Motor neuron (in vitro differentiated cells): Measurements from ENCODE around the gene ORM2. TPM values are rescaled to one million over a fixed set of nuclear protein-coding genes. Genes with fewer than 3 reads are reported as not detected.

Experiments used
- ATAC-seq, 8 experiments: fragments of 200-7000 bp; cut with Tn5 transposase; replicated peaks in 6 of 8; 2 replicates each; pipeline ENCODE4 v1.8.0; 2021; ENCODE audit warnings: mild to moderate bottlenecking in 8 of 8, moderate library complexity in 8 of 8
- H3K27ac ChIP-seq, 2 donors: fragments of 250-450 bp; sonication (Bioruptor Pico); 2 replicates each; pipeline ENCODE4 v1.9.0; 2021; ENCODE audit warnings: antibody characterized with exemption in 2 of 2, mild to moderate bottlenecking in 2 of 2, moderate library complexity in 1 of 2
- H3K4me1 ChIP-seq, 2 donors: fragments of 250-450 bp; sonication (Bioruptor Pico); replicated peaks in 1 of 2; 2 replicates each; pipeline ENCODE4 v1.6.1; 2021; ENCODE audit warnings: antibody characterized with exemption in 2 of 2, mild to moderate bottlenecking in 2 of 2, moderate library complexity in 1 of 2
- H3K4me3 ChIP-seq, 5 donors: fragments of 250-450 bp; sonication (Bioruptor Pico); 2 replicates each; pipeline ENCODE4 v1.9.0; 2021; ENCODE audit warnings: antibody characterized with exemption in 5 of 5, mild to moderate bottlenecking in 5 of 5, moderate library complexity in 4 of 5
- WGBS, 10 experiments: fragments of 450-650 bp; shearing (Covaris generic); methylation state at CpG; one replicate each; pipeline ENCODE4 v1.0.0; 2022; 5-methylcytosine and 5-hydroxymethylcytosine counted together
- in situ Hi-C, 9 experiments: fragments of 400-800 bp; cut with MboI; loops; one replicate each; pipeline ENCODE4 v1.15.0; 2021; ENCODE audit warnings: low sequenced_read_pairs in 9 of 9, low pct_unique_long_range_greater_than_20kb in 2 of 9; ENCODE audit not compliant: unreplicated experiment in 9 of 9
- total RNA-seq, 8 experiments: library from RNA; unstranded; fragments of 300-600 nt; gene quantifications; 2 replicates each; pipeline versions ENCODE4 v1.2.3 to v1.2.4, GENCODE V29; 2022

ORM2 gene
- total RNA-seq, 8 experiments from 2014 or later, result 0.46 TPM; not detected in 7

- in situ Hi-C loops, result no loop called here
- WGBS, 10 experiments, result 83 to 100% (median 100%) methylated on average over 1 to 4 of the region's 14 CpGs; no CpG with 5 or more reads in 4 of the 10 experiments
- H3K27ac ChIP-seq, result no peak overlapping the region
- no peak for ATAC-seq
- H3K4me1 ChIP-seq, result peaks cover 22 to 24% of the 10 kb centered on the region in 2 donors
- no peak overlapping the region for H3K4me3 ChIP-seq
Observed at GRCh38 chr9:114367772-114368569, 38.3 kb downstream of the ORM2 start.

GRCh38 chr9:114369216-114370130 lies 39.8 kb downstream of the ORM2 start:
- in situ Hi-C loops, result no loop called here
- WGBS, 10 experiments, result 60 to 100% (median 95%) methylated on average over 1 to 9 of the region's 9 CpGs; no CpG with 5 or more reads in 1 of the 10 experiments
- Histone ChIP-seq H3K4me3 (no peak overlapping the region), H3K4me1 (peaks cover 22 to 24% of the 10 kb centered on the region in 2 donors), H3K27ac (peak overlapping the region; percentile 55 to 75)
- ATAC-seq, result no peak

DNA sequence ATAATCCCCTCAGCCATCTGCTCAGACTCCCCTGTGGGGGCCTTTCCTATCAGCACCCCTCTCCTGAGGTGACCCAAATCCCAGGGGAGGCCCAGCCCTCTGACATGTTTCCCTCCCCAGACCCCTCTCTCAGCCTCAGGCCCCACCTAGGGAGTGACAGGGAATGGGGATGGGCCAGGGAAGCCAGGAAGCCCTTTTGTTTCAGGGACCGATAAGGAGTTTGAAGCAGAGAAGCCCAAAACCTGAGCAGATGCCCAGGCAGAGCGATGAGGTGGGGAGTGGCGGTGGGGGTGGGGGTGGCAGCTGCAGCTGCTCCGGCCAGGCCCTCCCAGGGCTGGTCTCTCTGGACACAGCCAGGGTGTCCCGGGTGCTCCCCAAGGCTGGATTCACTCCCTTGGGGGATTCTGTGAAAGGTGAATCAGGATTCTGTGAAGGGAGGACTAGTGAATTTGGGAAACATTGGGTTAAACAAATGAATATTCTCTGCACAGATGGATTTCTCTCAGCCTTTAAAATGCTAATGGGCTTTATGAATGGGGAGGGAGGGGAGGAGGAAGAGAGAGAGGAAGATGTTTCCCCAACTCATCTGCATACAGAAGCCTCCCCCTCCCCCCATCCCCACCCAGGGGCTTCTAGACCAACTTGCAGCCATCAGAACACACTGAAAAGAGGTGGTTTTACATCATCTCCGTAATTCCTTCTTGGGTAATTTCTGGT lies 40.7 kb downstream of the ORM2 start:
- Histone ChIP-seq H3K4me1 (peaks cover 22 to 24% of the 10 kb centered on the region in 2 donors), H3K4me3 (no peak overlapping the region), H3K27ac (peak overlapping the region; percentile 75)
- in situ Hi-C loops, result no loop called here
- ATAC-seq, result peak; percentile 19 to 78 (median 76)
- WGBS, 10 experiments, result 0% methylated on average over 1 of the region's 6 CpGs; no CpG with 5 or more reads in 9 of the 10 experiments

- peak overlapping the region; percentile 75 for H3K27ac ChIP-seq
- 20 to 90% (median 71%) methylated on average over 1 to 3 of the region's 4 CpGs; no CpG with 5 or more reads in 4 of the 10 experiments for WGBS, 10 experiments
- ATAC-seq, result peak in 7 of 8 experiments; percentile 6 to 66 (median 32)
- H3K4me1 ChIP-seq, result peaks cover 22 to 24% of the 10 kb centered on the region in 2 donors
- H3K4me3 ChIP-seq, result no peak overlapping the region
- in situ Hi-C loops, result no loop called here
Observed at GRCh38 chr9:114370968-114371320, 41.3 kb downstream of the ORM2 start.

DNA sequence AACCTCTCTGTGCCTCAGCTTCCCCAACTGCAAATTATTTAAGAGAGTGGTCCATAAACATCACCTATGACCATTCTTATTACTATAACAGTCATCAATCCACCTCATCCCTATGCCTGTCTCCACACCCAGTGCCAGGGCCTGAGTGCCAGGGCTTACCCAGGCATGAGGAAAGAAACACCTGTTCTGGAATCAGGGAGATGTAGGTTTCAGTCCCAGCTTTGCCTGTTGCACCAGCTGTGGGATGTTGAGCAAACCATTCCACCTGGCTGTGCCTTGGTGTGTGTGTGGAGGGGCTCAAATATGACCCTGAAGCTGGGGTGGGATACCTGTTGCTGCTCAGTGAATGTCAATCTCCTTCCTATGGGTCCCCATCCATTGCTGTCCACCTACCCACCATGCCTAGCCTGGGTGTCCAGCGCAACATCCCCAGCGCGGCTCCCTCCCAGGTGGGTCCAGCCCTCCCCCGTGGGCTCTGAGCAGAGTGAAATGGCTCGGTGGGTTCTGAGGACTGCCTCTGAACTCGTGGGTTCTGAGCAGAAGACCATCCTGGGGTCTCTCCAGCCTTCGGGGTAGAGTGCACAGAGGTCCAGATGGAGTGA lies 41.8 kb downstream of the ORM2 start:
- peak overlapping the region; percentile 75 for H3K27ac ChIP-seq
- H3K4me1 ChIP-seq, result peaks cover 22 to 24% of the 10 kb centered on the region in 2 donors
- H3K4me3 ChIP-seq, result no peak overlapping the region
- 100% methylated on average over 3 of the region's 7 CpGs; no CpG with 5 or more reads in 9 of the 10 experiments for WGBS, 10 experiments
- in situ Hi-C loops, result no loop called here
- no peak for ATAC-seq

DNA sequence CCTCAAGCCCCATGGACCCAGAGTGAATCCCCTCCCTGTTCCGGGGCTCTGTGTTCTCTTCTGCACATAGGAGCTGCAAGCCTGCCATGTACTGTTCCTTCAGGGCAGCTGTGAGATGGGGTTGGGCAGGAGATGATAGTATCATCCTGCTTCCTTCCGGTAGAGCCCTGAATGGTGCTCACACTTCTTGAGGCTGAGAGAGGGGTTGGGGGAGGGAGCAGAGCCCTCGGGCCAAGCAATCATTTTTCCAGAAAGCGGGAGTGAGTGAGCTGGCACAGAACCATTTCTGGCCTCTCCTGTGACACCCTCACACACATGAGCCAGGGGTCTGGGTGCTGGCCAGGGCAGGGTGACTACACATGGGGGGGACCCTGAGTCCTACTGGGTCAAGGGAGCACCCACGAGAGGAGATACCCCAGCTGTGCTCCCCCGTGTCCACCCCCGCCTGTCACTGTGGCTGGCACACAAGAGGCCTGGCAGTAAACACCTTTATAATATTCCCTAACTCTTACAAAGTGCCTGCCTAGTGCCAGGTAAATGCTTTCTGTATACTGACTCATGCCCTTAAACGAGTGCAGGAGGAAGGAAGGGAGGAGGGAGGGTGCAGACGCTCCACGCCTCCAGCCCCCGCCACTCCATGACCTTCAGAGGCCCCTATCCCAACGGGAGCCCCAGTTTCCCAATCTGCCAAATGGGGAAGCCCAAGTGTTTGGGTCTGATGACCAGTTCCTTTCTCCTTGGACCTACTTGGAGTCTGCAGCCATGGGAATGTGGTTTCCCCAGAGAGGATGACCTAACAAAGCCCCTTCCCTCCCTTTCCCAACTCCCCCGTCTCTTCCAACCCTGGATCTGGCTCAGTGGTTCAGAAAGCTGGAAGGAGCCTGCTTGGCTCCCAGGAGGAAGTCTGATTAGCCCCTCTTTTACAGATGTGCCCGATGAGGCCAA lies 42.6 kb downstream of the ORM2 start:
- Histone ChIP-seq H3K4me1 (peaks cover 22 to 24% of the 10 kb centered on the region in 2 donors), H3K27ac (no peak overlapping the region), H3K4me3 (no peak overlapping the region)
- in situ Hi-C loops, result no loop called here
- ATAC-seq, result peak in 2 of 8 experiments; percentile 25 to 49
- WGBS, 10 experiments, result 60 to 82% (median 80%) methylated on average over 1 to 5 of the region's 14 CpGs; no CpG with 5 or more reads in 7 of the 10 experiments

DNA sequence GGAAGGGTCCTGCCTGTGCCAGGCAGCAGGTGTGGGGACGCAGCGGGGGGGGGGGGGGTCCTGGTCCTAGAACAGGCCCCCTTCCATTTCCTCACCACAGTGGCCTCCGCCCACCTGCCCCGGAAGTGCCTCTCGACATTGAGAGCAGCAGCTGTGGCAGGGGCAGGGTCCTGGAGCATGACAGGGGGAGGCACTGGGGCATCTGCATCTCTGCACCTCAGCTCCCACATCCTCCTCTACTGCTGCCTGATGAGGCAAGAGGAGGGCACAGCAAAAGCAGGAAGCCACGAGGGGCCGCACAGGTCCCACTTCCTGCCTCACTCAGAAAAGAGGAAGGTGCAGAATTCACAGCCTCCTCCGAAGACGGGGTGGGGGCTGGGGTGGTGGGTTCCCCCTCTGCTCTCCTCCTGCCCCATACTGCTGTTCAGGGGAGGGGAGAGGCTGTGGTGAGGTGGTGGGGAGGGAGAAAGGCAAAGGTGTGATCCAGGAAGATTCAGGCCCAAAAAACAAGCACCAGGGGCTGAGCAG lies 43.3 kb downstream of the ORM2 start:
- 100% methylated on average over 1 of the region's 9 CpGs; no CpG with 5 or more reads in 9 of the 10 experiments for WGBS, 10 experiments
- Histone ChIP-seq H3K4me1 (peaks cover 22 to 24% of the 10 kb centered on the region in 2 donors), H3K27ac (no peak overlapping the region), H3K4me3 (no peak overlapping the region)
- no peak for ATAC-seq
- in situ Hi-C loops, result no loop called here

DNA sequence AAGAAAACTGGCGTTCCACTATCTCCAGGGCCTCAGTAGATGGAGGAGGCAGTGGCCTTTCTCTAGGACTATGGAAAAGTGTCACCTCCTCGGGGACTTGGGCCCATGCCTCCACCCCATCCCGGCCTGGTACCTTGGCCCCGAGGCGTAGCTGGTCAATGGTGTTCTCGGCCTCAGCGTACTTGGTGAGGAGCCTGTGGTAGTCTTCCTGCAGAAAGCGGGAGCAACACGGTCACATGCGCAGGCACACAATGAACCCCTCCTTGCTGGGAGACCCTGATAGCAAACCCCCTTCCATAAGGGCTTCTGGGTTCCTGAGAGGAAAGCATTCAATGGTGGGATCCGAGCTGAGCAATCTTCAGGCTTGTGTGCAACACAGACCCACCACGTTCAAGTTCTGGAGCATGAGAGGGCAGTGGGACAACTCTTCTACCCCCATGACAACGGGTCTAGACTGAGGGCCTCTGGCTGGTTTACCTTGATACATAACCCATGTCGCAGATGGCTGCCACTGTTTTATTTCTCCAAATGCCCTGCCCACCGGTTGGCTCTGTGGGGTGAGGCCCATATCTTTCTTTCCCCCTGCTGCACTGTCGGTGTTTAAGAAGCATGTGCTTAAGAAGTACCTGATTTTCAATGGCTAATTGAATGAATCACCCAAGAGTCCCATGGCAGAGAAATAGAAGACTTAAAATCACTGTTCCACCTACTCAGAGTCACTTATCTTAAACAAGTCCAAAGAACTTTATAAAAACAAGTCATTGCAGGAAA lies 44.5 kb downstream of the ORM2 start:
- no peak for ATAC-seq
- 47 to 100% (median 91%) methylated on average over 1 to 8 of the region's 16 CpGs; no CpG with 5 or more reads in 1 of the 10 experiments for WGBS, 10 experiments
- Histone ChIP-seq H3K4me3 (no peak overlapping the region), H3K4me1 (peaks cover 22 to 24% of the 10 kb centered on the region in 2 donors), H3K27ac (no peak overlapping the region)
- in situ Hi-C loops, result no loop called here

- no peak for ATAC-seq
- Histone ChIP-seq H3K27ac (no peak overlapping the region), H3K4me3 (no peak overlapping the region), H3K4me1 (peaks cover 19 to 20% of the 10 kb centered on the region in 2 donors)
- WGBS, 10 experiments, result 43 to 97% (median 73%) methylated on average over 2 to 9 of the region's 9 CpGs
- in situ Hi-C loops, result no loop called here
Observed at GRCh38 chr9:114374936-114375335, 45.3 kb downstream of the ORM2 start.

DNA sequence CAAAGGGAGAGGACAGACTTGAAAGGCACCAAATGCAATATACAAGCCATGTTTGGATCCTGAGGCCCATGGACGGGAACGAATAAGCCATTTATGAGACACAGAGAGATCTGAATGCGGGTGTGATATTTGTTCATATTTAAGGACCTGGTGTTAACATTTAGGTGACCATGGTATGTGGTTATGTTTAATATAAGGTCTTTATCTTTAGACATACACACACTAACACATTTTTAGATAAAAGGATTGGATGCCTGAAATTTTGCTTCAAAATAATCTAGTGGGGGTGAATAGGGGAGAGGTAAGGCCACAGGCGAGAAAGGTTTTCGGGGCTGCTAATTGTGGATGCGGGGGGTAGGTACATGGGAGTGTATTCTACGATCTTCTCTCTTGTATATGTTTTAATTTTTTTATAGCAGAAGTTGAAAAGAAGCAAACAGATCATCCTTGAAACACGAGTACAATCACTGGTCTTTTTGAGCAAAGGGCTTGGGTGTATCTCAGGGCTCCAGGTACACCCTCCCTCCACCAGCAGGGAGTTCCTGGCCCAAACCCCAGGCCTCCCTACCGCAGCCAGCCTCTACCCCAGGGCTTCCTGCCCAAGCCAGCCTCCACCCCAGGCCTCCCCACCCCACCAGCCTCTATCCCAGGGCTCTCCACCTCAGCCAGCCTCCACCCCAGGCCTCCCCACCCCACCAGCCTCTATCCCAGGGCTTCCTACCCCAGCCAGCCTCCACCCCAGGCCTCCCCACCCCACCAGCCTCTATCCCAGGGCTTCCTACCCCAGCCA lies 45.9 kb downstream of the ORM2 start:
- ATAC-seq, result no peak
- Histone ChIP-seq H3K4me1 (peaks cover 13 to 14% of the 10 kb centered on the region in 2 donors), H3K4me3 (no peak overlapping the region), H3K27ac (no peak overlapping the region)
- in situ Hi-C loops, result no loop called here
- 82 to 100% (median 86%) methylated on average over 2 to 7 of the region's 9 CpGs for WGBS, 10 experiments
